H1 (cell line): ENCODE measurements around the gene FCRLB.
"Not testable (repeated sequence)": the region's sequence is repeated elsewhere in the genome, so short reads cannot be mapped to it uniquely, and the experiment has no call there.

ENCODE experiments used
- CEBPB ChIP-seq: IDR thresholded peaks from 2 replicates; pipeline ENCODE4 v1.6.1; 2012; ENCODE audit warnings: low read depth, low read length
- CREB1 ChIP-seq: IDR thresholded peaks from 2 replicates; pipeline ENCODE4 v1.6.1; 2012; ENCODE audit warnings: inconsistent platforms
- EZH2 ChIP-seq: fragments of 200-600 bp; sonication (generic); IDR thresholded peaks from 2 replicates; pipeline ENCODE4 v1.7.1; 2012; ENCODE audit warnings: low read depth, mild to moderate bottlenecking, moderate library complexity, low read length, inconsistent platforms; ENCODE audit not compliant: severe bottlenecking
- HDAC6 ChIP-seq: IDR thresholded peaks from one replicate; pipeline ENCODE4 v1.7.1; 2012; ENCODE audit warnings: low read depth, mild to moderate bottlenecking, inconsistent platforms, low read length, moderate library complexity
- JUND ChIP-seq: IDR thresholded peaks from 2 replicates; pipeline ENCODE4 v1.6.1; 2011; ENCODE audit warnings: mild to moderate bottlenecking, improper control_type of control experiment, low read length
- PHF8 ChIP-seq: fragments of 200-600 bp; sonication (generic); conservative IDR thresholded peaks from 2 replicates; pipeline ENCODE4 v1.7.1; 2012; ENCODE audit warnings: low read depth, mild to moderate bottlenecking, inconsistent platforms, low read length, moderate library complexity
- POLR2A ChIP-seq, 2 experiments: IDR thresholded peaks; 1 replicate in 1 of 2; 2 replicates in 1 of 2; pipeline ENCODE4 v1.6.1; 2011; ENCODE audit warnings: low read depth in 2 of 2, low read length in 2 of 2, mild to moderate bottlenecking in 2 of 2; ENCODE audit errors: control extremely low read depth in 1 of 2
- POLR2AphosphoS5 ChIP-seq: IDR thresholded peaks from 2 replicates; pipeline ENCODE4 v1.6.1; 2011; ENCODE audit warnings: low read depth, low read length
- SP1 ChIP-seq: IDR thresholded peaks from 2 replicates; pipeline ENCODE4 v1.6.1; 2011; ENCODE audit warnings: low read depth, low read length
- TF ChIP-seq, protein P1 (sequence below): IDR thresholded peaks from 2 replicates; pipeline ENCODE4 v1.6.1; 2011; ENCODE audit warnings: low read depth, mild to moderate bottlenecking, low read length; ENCODE audit not compliant: insufficient read depth
- TF ChIP-seq, protein P2 (sequence below), 3 experiments: IDR thresholded peaks; 1 replicate in 2 of 3; 2 replicates in 1 of 3; pipeline versions ENCODE4 v1.5.1 to v1.6.1; 2011; ENCODE audit warnings: low read length in 3 of 3, mild to moderate bottlenecking in 3 of 3, inconsistent platforms in 2 of 3, low read depth in 1 of 3, moderate library complexity in 1 of 3; ENCODE audit not compliant: insufficient read depth in 1 of 3; ENCODE audit errors: control extremely low read depth in 1 of 3

DNA sequence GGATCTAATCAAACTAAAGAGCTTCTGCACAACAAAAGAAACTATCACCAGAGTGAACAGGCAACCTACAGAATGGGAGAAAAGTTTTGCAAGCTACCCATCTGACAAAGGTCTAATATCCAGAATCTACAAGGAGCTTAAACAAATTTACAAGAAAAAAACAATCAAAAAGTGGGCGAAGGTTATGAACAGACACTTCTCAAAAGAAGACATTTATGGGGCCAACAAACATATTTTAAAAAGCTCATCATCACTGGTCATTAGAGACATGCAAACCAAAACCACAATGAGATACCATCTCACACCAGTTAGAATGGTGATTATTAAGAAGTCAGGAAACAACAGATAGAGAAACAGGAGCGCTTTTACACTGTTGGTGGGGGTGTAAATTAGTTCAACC lies 23.0 kb upstream of the FCRLB start:
- TF ChIP-seq, protein P1, sequence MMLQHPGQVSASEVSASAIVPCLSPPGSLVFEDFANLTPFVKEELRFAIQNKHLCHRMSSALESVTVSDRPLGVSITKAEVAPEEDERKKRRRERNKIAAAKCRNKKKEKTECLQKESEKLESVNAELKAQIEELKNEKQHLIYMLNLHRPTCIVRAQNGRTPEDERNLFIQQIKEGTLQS = not testable (repeated sequence)
- TF ChIP-seq, protein P2, sequence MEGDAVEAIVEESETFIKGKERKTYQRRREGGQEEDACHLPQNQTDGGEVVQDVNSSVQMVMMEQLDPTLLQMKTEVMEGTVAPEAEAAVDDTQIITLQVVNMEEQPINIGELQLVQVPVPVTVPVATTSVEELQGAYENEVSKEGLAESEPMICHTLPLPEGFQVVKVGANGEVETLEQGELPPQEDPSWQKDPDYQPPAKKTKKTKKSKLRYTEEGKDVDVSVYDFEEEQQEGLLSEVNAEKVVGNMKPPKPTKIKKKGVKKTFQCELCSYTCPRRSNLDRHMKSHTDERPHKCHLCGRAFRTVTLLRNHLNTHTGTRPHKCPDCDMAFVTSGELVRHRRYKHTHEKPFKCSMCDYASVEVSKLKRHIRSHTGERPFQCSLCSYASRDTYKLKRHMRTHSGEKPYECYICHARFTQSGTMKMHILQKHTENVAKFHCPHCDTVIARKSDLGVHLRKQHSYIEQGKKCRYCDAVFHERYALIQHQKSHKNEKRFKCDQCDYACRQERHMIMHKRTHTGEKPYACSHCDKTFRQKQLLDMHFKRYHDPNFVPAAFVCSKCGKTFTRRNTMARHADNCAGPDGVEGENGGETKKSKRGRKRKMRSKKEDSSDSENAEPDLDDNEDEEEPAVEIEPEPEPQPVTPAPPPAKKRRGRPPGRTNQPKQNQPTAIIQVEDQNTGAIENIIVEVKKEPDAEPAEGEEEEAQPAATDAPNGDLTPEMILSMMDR (IDR thresholded peaks at IDR 0.05; ENCODE audit: control extremely low read depth in 1 of 3, insufficient read depth in 1 of 3, low read depth in 1 of 3, low read length in 3 of 3) = not testable (repeated sequence)
- TF ChIP-seq EZH2; POLR2A (IDR thresholded peaks at IDR 0.05; ENCODE audit: control extremely low read depth in 1 of 2, low read depth in 2 of 2, low read length in 2 of 2); CREB1; JUND; PHF8; CEBPB; HDAC6; SP1; POLR2AphosphoS5: not testable (repeated sequence)
